Measurements from ENCODE around the gene GADD45B.
A peak's percentile ranks its signal among the peaks of the same experiment; 100 is the strongest.

The GADD45B gene, protein sequence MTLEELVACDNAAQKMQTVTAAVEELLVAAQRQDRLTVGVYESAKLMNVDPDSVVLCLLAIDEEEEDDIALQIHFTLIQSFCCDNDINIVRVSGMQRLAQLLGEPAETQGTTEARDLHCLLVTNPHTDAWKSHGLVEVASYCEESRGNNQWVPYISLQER

GRCh38 chr19:2475702-2476450 is at the start of gene GADD45B:
TSS of gene GADD45B (plus strand) at chr19:2476127. CDS start at chr19:2476359, 232 bp downstream.
- Histone ChIP-seq H3K36me3 (ENCODE audit: control insufficient read depth in 2 of 2, insufficient read depth in 2 of 2, low read length in 2 of 2) (no peaks in the 10 kb centered on the region), H3K9ac (ENCODE audit: low read depth in 1 of 2, low read length in 2 of 2) (peak within 1 kb of the TSS; percentile 80 to 85), H3K27me3 (ENCODE audit: control insufficient read depth in 2 of 2, insufficient read depth in 2 of 2, low read length in 2 of 2) (no peaks in the 10 kb centered on the region), H3K4me3 (ENCODE audit: low read length in 2 of 2) (peak within 1 kb of the TSS; percentile 96 to 98), H3K27ac (ENCODE audit: low read depth in 2 of 2, low read length in 2 of 2) (peak within 1 kb of the TSS; percentile 79 to 91), H3K4me1 (ENCODE audit: control insufficient read depth in 2 of 2, insufficient read depth in 2 of 2, low read length in 2 of 2) (peaks cover 27 to 33% of the 10 kb centered on the region in 2 donors), H3K9me3 (ENCODE audit: control insufficient read depth in 2 of 2, low read length in 2 of 2) (no peaks in the 10 kb centered on the region)

DNA sequence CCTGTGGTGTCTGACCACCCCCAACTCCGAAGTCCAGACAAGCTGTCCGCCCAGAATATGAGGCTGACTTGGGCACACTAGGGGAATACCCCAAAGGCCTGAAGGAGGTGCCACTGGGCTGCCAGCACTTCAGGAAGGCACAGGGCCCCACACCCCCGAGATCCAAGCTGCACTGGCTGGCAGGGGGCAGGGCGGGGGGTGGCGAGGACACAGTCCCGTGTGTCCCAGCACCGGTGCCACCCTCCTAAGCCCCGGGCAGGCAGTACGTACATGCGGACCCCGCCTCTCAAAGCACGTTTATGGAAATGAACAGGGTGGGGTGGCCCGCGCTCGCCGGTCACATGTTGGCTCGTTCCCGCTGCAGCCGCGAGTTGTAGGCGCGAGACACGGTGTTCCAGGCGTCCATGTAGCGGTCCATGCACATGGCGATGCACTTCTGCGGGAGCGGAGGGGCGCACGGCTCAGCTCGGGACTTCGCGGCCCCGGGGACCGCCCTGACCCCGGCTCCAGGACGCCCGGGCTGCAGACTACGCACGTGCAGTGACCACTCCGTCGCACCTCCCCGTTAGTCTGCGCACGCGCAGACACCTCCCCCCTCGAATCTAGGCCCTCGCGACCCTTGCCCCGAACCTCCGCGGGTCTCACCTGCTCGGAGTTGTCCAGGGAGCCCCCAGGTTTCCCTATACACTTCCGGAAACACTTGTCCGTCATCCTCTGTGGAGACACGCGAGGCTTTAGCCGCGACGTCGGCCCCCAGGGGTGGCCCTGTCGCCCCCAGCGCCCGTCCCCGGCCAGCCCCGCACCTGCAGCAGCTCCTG is 49.1 kb upstream of the GADD45B start:
- H3K4me1 ChIP-seq (ENCODE audit: control insufficient read depth in 2 of 2, insufficient read depth in 2 of 2, low read length in 2 of 2): peaks cover 16 to 22% of the 10 kb centered on the region in 2 donors
- H3K36me3 ChIP-seq (ENCODE audit: control insufficient read depth in 2 of 2, insufficient read depth in 2 of 2, low read length in 2 of 2): peaks cover 9 to 15% of the 10 kb centered on the region in 2 donors
- peak overlapping the region; percentile 86 to 92 for H3K4me3 ChIP-seq (ENCODE audit: low read length in 2 of 2)
- no peaks in the 10 kb centered on the region for H3K9me3 ChIP-seq (ENCODE audit: control insufficient read depth in 2 of 2, low read length in 2 of 2)
- H3K27ac ChIP-seq (ENCODE audit: low read depth in 2 of 2, low read length in 2 of 2): peak overlapping the region; percentile 95 to 97
- peak overlapping the region; percentile 89 for H3K9ac ChIP-seq (ENCODE audit: low read depth in 1 of 2, low read length in 2 of 2)
- no peaks in the 10 kb centered on the region for H3K27me3 ChIP-seq (ENCODE audit: control insufficient read depth in 2 of 2, insufficient read depth in 2 of 2, low read length in 2 of 2)

- peak within 1 kb of the TSS; percentile 95 to 97 for H3K27ac ChIP-seq (ENCODE audit: low read depth in 2 of 2, low read length in 2 of 2)
- peaks cover 13 to 15% of the 10 kb centered on the region in 2 donors for H3K36me3 ChIP-seq (ENCODE audit: control insufficient read depth in 2 of 2, insufficient read depth in 2 of 2, low read length in 2 of 2)
- H3K9ac ChIP-seq (ENCODE audit: low read depth in 1 of 2, low read length in 2 of 2): peak within 1 kb of the TSS; percentile 89
- H3K4me3 ChIP-seq (ENCODE audit: low read length in 2 of 2): peak within 1 kb of the TSS; percentile 86 to 92
- no peaks in the 10 kb centered on the region for H3K27me3 ChIP-seq (ENCODE audit: control insufficient read depth in 2 of 2, insufficient read depth in 2 of 2, low read length in 2 of 2)
- peaks cover 16 to 22% of the 10 kb centered on the region in 2 donors for H3K4me1 ChIP-seq (ENCODE audit: control insufficient read depth in 2 of 2, insufficient read depth in 2 of 2, low read length in 2 of 2)
- H3K9me3 ChIP-seq (ENCODE audit: control insufficient read depth in 2 of 2, low read length in 2 of 2): no peaks in the 10 kb centered on the region
These were observed 48.3 kb upstream of the GADD45B start, which contains the start of gene TIMM13 for GRCh38 chr19:2427429-2428320. TSS of gene TIMM13 (minus strand) at chr19:2427586. CDS start at chr19:2427533, 53 bp downstream.

- H3K9ac ChIP-seq (ENCODE audit: low read depth in 1 of 2, low read length in 2 of 2): peak overlapping the region; percentile 89
- peak overlapping the region; percentile 95 to 97 for H3K27ac ChIP-seq (ENCODE audit: low read depth in 2 of 2, low read length in 2 of 2)
- H3K9me3 ChIP-seq (ENCODE audit: control insufficient read depth in 2 of 2, low read length in 2 of 2): no peaks in the 10 kb centered on the region
- H3K4me3 ChIP-seq (ENCODE audit: low read length in 2 of 2): peak overlapping the region; percentile 86 to 92
- peaks cover 16 to 22% of the 10 kb centered on the region in 2 donors for H3K4me1 ChIP-seq (ENCODE audit: control insufficient read depth in 2 of 2, insufficient read depth in 2 of 2, low read length in 2 of 2)
- H3K27me3 ChIP-seq (ENCODE audit: control insufficient read depth in 2 of 2, insufficient read depth in 2 of 2, low read length in 2 of 2): no peaks in the 10 kb centered on the region
- H3K36me3 ChIP-seq (ENCODE audit: control insufficient read depth in 2 of 2, insufficient read depth in 2 of 2, low read length in 2 of 2): peaks cover 13 to 15% of the 10 kb centered on the region in 2 donors
These were observed 47.6 kb upstream of the GADD45B start for GRCh38 chr19:2428321-2428690.

DNA sequence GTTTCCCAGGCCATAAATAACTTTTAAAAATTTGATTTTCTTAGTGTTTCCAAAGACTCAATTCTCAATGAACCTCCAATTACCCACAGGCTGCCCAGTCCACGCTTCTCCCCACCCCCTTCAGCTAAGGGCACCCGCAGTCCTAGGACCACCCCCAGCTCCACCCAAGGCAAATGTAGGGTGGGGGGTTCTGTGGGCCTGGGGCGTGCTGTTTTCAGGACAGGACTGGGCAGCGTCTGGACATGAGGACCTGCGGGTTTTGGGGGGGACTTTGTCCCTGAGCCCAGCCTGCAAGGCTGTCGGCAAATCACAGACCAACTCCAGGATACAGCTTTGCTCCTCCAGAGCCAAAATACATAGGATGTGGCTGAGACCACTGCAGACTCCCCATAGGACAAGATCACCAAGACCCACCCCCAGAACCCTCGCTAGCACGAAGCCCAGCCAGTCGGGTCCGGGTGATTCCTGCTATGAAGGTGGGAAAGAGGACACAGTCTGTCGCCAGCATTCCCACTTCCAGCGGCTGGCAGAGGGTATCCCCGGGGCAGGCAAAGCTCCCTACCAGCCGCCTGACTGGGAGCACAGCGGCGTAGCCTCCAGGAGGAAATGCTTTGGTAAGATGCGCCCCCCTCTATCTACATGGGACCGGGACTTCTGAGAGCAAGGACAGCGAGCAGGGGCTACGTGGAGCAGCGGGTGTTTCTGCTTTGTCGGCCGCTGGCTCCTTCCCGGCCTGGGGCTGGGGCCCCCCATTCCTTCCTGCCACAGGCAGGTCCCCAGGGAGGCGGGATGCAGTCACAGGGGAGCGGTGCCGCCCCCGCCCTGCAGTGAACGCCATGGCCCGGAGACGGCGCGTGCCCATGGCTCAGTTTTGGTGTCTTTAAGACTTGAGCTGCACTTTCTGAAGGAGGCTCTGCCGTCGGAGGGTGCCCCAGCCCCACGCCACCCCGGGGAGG is 46.9 kb upstream of the GADD45B start:
- no peaks in the 10 kb centered on the region for H3K9me3 ChIP-seq (ENCODE audit: control insufficient read depth in 2 of 2, low read length in 2 of 2)
- peak overlapping the region in 1 of 2 donors; percentile 97 for H3K27ac ChIP-seq (ENCODE audit: low read depth in 2 of 2, low read length in 2 of 2)
- H3K27me3 ChIP-seq (ENCODE audit: control insufficient read depth in 2 of 2, insufficient read depth in 2 of 2, low read length in 2 of 2): no peaks in the 10 kb centered on the region
- peaks cover 15 to 17% of the 10 kb centered on the region in 2 donors for H3K36me3 ChIP-seq (ENCODE audit: control insufficient read depth in 2 of 2, insufficient read depth in 2 of 2, low read length in 2 of 2)
- no peak overlapping the region for H3K9ac ChIP-seq (ENCODE audit: low read depth in 1 of 2, low read length in 2 of 2)
- no peak overlapping the region for H3K4me3 ChIP-seq (ENCODE audit: low read length in 2 of 2)
- peaks cover 16 to 22% of the 10 kb centered on the region in 2 donors for H3K4me1 ChIP-seq (ENCODE audit: control insufficient read depth in 2 of 2, insufficient read depth in 2 of 2, low read length in 2 of 2)

DNA sequence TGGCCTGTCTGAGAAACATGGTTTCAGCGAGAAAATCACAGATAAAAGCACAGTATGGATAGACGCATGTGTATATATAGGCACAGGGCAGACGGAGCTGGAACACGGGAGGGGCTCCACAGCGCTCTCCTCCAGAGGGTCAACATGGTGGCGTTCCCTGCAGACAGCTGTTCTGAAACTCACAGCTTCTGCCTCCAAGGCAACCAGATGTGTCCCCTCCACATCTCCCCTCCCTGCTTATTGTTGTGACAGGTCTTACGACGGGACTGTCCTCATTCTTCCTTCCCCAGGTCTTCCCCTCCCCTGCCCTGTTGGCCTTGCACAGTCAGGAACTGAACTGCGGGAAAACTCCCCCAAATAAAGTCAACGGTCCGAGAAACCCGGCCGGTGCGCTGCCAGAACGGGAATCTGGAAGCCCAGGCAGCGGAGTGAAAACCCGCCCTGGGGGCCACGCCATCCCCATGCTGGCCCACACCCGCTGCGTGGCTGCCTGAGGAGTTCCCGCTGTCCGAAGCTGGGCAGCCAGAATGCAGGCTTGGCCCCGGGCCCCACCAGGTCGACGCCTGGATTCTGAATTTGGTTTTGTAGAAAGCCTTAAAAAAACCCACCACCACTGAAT is 45.9 kb upstream of the GADD45B start:
- no peak overlapping the region for H3K27ac ChIP-seq (ENCODE audit: low read depth in 2 of 2, low read length in 2 of 2)
- H3K9ac ChIP-seq (ENCODE audit: low read depth in 1 of 2, low read length in 2 of 2): no peak overlapping the region
- H3K27me3 ChIP-seq (ENCODE audit: control insufficient read depth in 2 of 2, insufficient read depth in 2 of 2, low read length in 2 of 2): no peaks in the 10 kb centered on the region
- no peaks in the 10 kb centered on the region for H3K9me3 ChIP-seq (ENCODE audit: control insufficient read depth in 2 of 2, low read length in 2 of 2)
- no peak overlapping the region for H3K4me3 ChIP-seq (ENCODE audit: low read length in 2 of 2)
- H3K36me3 ChIP-seq (ENCODE audit: control insufficient read depth in 2 of 2, insufficient read depth in 2 of 2, low read length in 2 of 2): peaks cover 18 to 24% of the 10 kb centered on the region in 2 donors
- H3K4me1 ChIP-seq (ENCODE audit: control insufficient read depth in 2 of 2, insufficient read depth in 2 of 2, low read length in 2 of 2): peaks cover 16 to 22% of the 10 kb centered on the region in 2 donors

DNA sequence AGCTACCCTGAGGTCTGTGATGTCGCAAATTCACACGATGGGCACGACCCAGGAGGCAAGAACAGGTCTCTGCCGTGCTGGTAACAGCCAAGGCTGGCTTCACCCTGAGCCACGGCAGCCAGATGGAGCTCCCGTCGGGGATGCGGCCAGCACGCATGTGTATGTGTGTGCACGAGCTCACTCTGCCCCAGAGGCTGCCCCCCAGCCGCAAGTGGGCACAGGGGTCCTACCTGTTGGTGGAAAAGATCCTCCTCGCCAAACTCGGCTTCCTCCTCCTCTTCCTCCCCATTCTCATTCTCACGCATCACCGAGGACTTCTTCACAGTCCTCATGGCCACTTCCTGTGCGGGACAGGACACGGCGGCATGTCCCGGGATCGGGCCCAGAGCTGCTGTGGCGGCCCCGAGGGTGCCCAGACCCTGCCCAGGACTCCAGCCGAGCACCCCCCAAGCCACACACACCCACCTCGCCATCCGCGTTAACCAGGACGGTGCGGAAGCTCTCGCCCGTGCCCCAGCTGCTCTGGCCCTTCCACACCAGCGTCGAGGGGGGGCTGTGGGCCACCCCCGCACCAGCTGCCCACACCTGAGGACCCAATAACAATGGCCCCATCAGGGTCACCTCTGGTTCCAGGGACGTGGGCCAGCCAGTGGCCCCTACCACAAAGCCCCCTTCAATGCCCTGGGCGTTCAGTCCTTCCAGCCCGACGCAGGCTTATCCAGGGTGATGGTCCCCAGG is 44.4 kb upstream of the GADD45B start:
- H3K9me3 ChIP-seq (ENCODE audit: control insufficient read depth in 2 of 2, low read length in 2 of 2): no peaks in the 10 kb centered on the region
- H3K27ac ChIP-seq (ENCODE audit: low read depth in 2 of 2, low read length in 2 of 2): no peak overlapping the region
- peaks cover 8 to 13% of the 10 kb centered on the region in 2 donors for H3K4me1 ChIP-seq (ENCODE audit: control insufficient read depth in 2 of 2, insufficient read depth in 2 of 2, low read length in 2 of 2)
- no peak overlapping the region for H3K9ac ChIP-seq (ENCODE audit: low read depth in 1 of 2, low read length in 2 of 2)
- no peak overlapping the region for H3K4me3 ChIP-seq (ENCODE audit: low read length in 2 of 2)
- H3K36me3 ChIP-seq (ENCODE audit: control insufficient read depth in 2 of 2, insufficient read depth in 2 of 2, low read length in 2 of 2): peaks cover 13 to 26% of the 10 kb centered on the region in 2 donors
- H3K27me3 ChIP-seq (ENCODE audit: control insufficient read depth in 2 of 2, insufficient read depth in 2 of 2, low read length in 2 of 2): no peaks in the 10 kb centered on the region

- Histone ChIP-seq H3K9me3 (ENCODE audit: control insufficient read depth in 2 of 2, low read length in 2 of 2) (no peaks in the 10 kb centered on the region), H3K4me1 (ENCODE audit: control insufficient read depth in 2 of 2, insufficient read depth in 2 of 2, low read length in 2 of 2) (peaks cover 5 to 6% of the 10 kb centered on the region in 2 donors), H3K27ac (ENCODE audit: low read depth in 2 of 2, low read length in 2 of 2) (no peak overlapping the region), H3K36me3 (ENCODE audit: control insufficient read depth in 2 of 2, insufficient read depth in 2 of 2, low read length in 2 of 2) (peaks cover 13 to 26% of the 10 kb centered on the region in 2 donors), H3K4me3 (ENCODE audit: low read length in 2 of 2) (no peak overlapping the region), H3K9ac (ENCODE audit: low read depth in 1 of 2, low read length in 2 of 2) (no peak overlapping the region), H3K27me3 (ENCODE audit: control insufficient read depth in 2 of 2, insufficient read depth in 2 of 2, low read length in 2 of 2) (no peaks in the 10 kb centered on the region)
These were observed 43.6 kb upstream of the GADD45B start for GRCh38 chr19:2432131-2432848.
